ES-I3 (cell line): Measurements from ENCODE around the gene NBL1.
A peak's percentile ranks its signal among the peaks of the same experiment; 100 is the strongest.
"Not testable (repeated sequence)": the region's sequence is repeated elsewhere in the genome, so short reads cannot be mapped to it uniquely, and the experiment has no call there.

ENCODE experiments used
- H3K36me3 ChIP-seq: 2 replicates; pipeline ENCODE4 v1.6.1; 2013; ENCODE audit warnings: mild to moderate bottlenecking, low read length, control low read depth, moderate library complexity; ENCODE audit not compliant: insufficient read depth
- H3K4me1 ChIP-seq: 2 replicates; pipeline ENCODE4 v1.6.1; 2013; ENCODE audit warnings: mild to moderate bottlenecking, control low read depth, low read length; ENCODE audit not compliant: insufficient read depth
- H3K9ac ChIP-seq: 2 replicates; pipeline ENCODE4 v1.6.1; 2013; ENCODE audit warnings: low read depth, mild to moderate bottlenecking, low read length, moderate library complexity
- H3K9me3 ChIP-seq: 2 replicates; pipeline ENCODE4 v1.6.1; 2013; ENCODE audit warnings: mild to moderate bottlenecking, low read length, moderate library complexity; ENCODE audit not compliant: control insufficient read depth, insufficient read depth

The NBL1 gene

DNA sequence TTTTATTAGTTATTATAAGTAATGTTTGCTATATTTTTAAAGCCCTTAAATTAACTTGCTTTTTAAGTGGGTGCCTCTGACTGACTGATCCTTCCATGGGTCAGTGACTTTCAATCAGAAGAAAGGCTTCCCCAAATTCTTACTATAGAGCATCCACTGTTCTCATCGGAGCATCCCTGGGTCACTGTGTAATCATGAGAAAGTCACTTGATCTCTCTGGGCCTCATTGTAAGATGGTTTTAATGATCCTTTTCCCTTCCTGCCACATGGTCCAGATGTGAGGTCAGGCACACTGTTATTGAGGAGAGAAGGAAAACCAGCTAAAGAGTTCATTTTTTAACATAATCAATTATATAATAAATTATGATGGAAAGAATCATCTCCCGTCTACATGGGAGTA, 11.0 kb upstream of the NBL1 start:
- no peaks in the 10 kb centered on the region for H3K36me3 ChIP-seq
- no peaks in the 10 kb centered on the region for H3K9me3 ChIP-seq
- H3K9ac ChIP-seq: no peak overlapping the region
- H3K4me1 ChIP-seq: peaks cover 16% of the 10 kb centered on the region

- H3K36me3 ChIP-seq, H3K9ac ChIP-seq, H3K9me3 ChIP-seq, H3K4me1 ChIP-seq: not testable (repeated sequence)
Measured at GRCh38 chr1:19635064-19635463, 9.0 kb upstream of the NBL1 start.

DNA sequence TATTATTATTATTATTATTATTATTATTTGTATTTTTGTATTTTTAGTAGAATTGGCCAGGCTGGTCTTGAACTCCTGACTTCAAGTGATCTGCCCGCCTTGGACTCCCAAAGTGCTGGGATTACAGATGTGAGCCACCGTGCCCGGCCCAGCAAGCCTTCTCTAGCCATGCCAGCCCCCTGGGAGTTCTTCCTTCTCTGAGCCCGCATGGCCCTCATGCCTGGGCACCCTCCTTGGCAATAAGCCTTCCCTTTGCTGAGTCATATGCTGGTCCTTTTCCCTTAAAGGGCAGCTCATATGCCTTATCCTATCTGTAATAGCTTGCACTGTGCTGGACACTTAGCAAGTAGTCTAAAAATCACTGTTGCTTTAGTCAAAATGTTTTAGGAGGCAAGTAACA, 8.5 kb upstream of the NBL1 start:
- peaks cover 8% of the 10 kb centered on the region for H3K4me1 ChIP-seq
- H3K36me3 ChIP-seq: no peaks in the 10 kb centered on the region
- H3K9me3 ChIP-seq: no peaks in the 10 kb centered on the region
- H3K9ac ChIP-seq: no peak overlapping the region

GRCh38 chr1:19636065-19636464, 8.0 kb upstream of the NBL1 start:
- Histone ChIP-seq H3K36me3 (no peaks in the 10 kb centered on the region), H3K9me3 (no peaks in the 10 kb centered on the region), H3K9ac (no peak overlapping the region), H3K4me1 (peaks cover 9% of the 10 kb centered on the region)

GRCh38 chr1:19636749-19637148, 7.4 kb upstream of the NBL1 start:
- H3K9me3 ChIP-seq, H3K4me1 ChIP-seq, H3K9ac ChIP-seq, H3K36me3 ChIP-seq: not testable (repeated sequence)

GRCh38 chr1:19637606-19638005, 6.5 kb upstream of the NBL1 start:
- H3K9me3 ChIP-seq: no peaks in the 10 kb centered on the region
- H3K36me3 ChIP-seq: no peaks in the 10 kb centered on the region
- no peak overlapping the region for H3K9ac ChIP-seq
- H3K4me1 ChIP-seq: peaks cover 9% of the 10 kb centered on the region

GRCh38 chr1:19639228-19639627, 4.9 kb upstream of the NBL1 start:
- not testable (repeated sequence) for H3K36me3 ChIP-seq, H3K9me3 ChIP-seq, H3K4me1 ChIP-seq, H3K9ac ChIP-seq

- Histone ChIP-seq H3K9me3 (no peaks in the 10 kb centered on the region), H3K4me1 (peaks cover 9% of the 10 kb centered on the region), H3K36me3 (no peaks in the 10 kb centered on the region), H3K9ac (no peak overlapping the region)
Measured at GRCh38 chr1:19639999-19640362, 4.1 kb upstream of the NBL1 start.

DNA sequence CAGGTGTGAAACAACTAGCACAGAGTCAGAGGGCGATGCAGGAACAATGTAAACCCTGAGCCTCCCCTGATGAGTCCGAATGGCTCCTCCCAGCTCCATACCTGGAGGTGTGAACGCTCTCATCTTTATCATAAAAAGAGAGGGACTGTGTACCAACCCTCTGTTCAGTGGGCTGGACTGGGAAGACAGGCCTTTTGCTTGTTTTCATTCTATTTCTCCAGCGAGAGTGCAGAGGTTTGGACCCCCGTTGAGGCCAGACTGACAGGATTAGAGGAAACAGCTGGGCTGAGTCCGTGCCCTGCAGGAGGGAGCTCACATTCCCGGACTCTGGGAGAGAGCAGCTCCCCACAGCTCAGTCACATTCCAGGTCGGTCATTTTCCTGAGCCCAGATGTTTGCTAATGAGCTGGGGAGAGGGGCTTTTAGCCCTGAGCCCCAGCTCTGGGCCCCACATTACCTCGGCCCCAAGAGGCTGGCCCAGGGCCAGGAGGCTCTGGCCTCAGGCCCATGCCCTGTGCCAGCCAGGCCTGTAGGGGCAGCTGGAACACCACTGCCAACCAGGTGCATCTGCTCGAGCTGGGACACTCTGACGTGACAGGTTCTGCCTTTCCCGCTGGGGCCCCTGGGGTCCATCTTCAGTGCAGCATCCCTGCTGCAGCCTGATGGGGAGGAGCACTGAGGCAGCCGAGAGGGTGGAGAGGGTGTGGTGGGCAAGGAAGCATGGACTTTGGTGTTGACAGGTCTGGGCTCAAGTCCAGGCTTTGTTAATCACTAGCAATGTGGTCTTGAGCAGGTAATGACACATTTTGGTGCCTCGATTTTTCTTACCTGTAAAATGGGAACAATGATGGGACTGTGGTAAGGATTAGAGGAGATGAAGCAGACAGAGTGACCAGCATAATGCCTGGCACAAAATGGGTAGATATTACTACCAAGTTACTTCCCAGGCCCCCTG, 3.5 kb upstream of the NBL1 start:
- Histone ChIP-seq H3K9ac (no peak overlapping the region), H3K4me1 (peaks cover 9% of the 10 kb centered on the region), H3K9me3 (no peaks in the 10 kb centered on the region), H3K36me3 (no peaks in the 10 kb centered on the region)

DNA sequence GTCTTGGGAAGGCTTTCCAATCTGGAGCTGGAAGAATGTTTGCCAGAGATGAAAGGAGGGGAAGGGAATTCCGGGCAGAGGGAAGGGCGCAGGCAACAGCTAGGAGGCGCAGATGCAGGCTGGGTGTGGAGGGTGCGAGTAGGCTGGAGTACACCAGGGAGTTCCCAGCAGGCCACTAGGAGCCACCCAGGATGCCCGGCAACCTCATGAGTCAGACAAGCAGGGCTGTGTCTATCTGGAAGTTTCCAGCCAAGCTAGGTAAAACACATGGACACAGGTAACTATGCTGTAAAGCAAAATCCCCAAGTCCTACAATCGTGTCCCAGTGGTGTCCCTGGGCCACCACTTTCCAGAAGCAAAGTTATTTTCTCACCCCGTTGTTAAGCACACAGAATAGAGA, 990 bp upstream of the NBL1 start:
- H3K9me3 ChIP-seq: no peaks in the 10 kb centered on the region
- H3K36me3 ChIP-seq: no peaks in the 10 kb centered on the region
- H3K4me1 ChIP-seq: peaks cover 9% of the 10 kb centered on the region
- 0 out of 2 replicates have a peak overlapping the region, but pooled peaks have one; percentile 83 for H3K9ac ChIP-seq

- Histone ChIP-seq H3K36me3 (no peaks in the 10 kb centered on the region), H3K9ac (peak overlapping the region; percentile 83; the same call in 1 of the 2 replicates), H3K4me1 (peaks cover 9% of the 10 kb centered on the region), H3K9me3 (no peaks in the 10 kb centered on the region)
Measured at GRCh38 chr1:19644395-19644680, 227 bp downstream of the NBL1 start.

- no peaks in the 10 kb centered on the region for H3K9me3 ChIP-seq
- peaks cover 9% of the 10 kb centered on the region for H3K4me1 ChIP-seq
- H3K9ac ChIP-seq: peak overlapping the region; percentile 83
- no peaks in the 10 kb centered on the region for H3K36me3 ChIP-seq
Measured at GRCh38 chr1:19644681-19645410, 735 bp downstream of the NBL1 start.

DNA sequence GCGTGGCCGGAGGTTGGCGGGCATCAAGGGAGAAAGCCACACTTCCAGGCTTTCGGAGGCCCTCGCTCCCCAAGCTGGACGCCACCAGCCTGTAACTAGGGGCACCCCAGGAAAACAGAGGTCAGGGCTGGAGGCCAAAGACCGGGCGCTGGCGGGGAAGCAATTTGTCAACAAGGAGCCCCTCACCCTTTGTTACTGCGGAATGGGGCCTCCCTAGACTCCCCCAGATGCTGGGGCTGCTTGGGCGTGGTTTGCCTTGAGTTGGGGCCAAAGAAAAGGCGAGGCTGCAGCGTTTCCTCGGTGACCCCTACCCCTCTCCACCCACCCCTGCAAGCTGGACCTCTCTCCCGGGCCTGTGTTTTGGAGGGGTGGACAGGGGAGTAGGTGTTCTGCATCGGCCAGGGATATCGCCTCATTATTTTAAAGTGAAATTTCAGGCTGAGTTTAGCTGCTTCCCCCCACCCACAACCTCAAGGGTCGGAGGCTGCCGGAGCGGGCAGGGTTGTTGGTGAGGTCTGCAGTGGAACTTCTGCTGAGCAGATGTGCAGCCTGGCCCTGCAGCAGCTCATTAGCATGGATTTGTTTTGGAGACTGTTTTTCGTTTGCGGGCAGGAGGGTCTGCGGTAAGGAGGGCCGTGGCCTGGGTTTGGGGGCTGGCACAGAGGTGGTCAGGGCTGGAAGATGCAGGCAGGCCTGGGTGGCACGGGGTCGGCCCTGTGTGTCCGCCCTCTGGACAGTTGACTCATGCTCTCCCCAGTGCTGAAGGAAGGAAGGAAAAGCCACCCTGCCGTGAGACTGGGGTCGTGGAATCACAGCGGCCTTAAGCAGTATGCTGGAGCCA, 1.5 kb downstream of the NBL1 start:
- Histone ChIP-seq H3K9me3 (no peaks in the 10 kb centered on the region), H3K36me3 (no peaks in the 10 kb centered on the region), H3K4me1 (peaks cover 2% of the 10 kb centered on the region), H3K9ac (peak overlapping the region; percentile 83; the same call in 1 of the 2 replicates)
